Measurements from ENCODE around the gene NPEPL1. TPM values are rescaled to one million over a fixed set of nuclear protein-coding genes. Genes with fewer than 3 reads are reported as not detected.

The NPEPL1 gene
- total and polyA plus RNA-seq, 10 of the 15 experiments (the other 5 are each of a cell fraction or from before 2014, with no cell fraction given), result 0.08 to 21.3 (median 10.2) TPM

DNA sequence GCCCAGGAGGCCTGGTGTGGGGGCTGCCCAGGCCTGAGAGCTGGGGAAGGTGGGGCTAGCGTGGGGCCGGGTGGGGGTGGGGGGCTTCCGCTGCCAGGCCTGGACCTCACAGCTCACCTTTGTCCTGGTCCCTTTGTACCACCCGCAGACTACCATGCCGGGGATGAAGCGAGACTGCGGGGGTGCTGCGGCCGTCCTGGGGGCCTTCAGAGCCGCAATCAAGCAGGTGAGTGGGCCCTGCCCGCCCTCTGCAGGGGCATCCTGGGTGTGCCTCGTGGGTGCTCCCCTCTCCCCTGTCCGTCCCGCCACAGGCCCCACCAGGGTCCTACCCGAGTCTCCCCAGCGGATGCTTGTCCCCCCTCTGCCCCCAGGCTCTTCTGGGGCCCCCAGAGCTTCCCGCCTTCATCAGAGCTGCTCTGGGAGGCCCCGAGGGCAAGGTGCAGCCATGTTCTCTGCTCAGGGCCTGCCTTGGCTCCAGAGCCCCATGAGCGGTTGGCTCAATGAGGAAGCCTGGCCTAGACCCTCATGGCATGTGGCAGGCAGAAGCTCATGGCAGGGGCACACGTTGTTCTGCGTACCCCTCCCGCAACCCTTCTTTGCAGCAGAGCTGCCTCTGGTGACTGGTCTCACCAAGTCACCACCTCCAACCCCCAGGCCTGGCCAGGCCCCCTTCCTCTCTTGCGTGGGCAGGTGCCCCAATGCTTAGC, 14.5 kb downstream of the NPEPL1 start (continued):
- TF ChIP-seq, protein P1, sequence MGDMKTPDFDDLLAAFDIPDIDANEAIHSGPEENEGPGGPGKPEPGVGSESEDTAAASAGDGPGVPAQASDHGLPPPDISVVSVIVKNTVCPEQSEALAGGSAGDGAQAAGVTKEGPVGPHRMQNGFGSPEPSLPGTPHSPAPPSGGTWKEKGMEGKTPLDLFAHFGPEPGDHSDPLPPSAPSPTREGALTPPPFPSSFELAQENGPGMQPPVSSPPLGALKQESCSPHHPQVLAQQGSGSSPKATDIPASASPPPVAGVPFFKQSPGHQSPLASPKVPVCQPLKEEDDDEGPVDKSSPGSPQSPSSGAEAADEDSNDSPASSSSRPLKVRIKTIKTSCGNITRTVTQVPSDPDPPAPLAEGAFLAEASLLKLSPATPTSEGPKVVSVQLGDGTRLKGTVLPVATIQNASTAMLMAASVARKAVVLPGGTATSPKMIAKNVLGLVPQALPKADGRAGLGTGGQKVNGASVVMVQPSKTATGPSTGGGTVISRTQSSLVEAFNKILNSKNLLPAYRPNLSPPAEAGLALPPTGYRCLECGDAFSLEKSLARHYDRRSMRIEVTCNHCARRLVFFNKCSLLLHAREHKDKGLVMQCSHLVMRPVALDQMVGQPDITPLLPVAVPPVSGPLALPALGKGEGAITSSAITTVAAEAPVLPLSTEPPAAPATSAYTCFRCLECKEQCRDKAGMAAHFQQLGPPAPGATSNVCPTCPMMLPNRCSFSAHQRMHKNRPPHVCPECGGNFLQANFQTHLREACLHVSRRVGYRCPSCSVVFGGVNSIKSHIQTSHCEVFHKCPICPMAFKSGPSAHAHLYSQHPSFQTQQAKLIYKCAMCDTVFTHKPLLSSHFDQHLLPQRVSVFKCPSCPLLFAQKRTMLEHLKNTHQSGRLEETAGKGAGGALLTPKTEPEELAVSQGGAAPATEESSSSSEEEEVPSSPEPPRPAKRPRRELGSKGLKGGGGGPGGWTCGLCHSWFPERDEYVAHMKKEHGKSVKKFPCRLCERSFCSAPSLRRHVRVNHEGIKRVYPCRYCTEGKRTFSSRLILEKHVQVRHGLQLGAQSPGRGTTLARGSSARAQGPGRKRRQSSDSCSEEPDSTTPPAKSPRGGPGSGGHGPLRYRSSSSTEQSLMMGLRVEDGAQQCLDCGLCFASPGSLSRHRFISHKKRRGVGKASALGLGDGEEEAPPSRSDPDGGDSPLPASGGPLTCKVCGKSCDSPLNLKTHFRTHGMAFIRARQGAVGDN (IDR thresholded peaks at IDR 0.05), result no peak
- TF ChIP-seq SMAD1 (IDR thresholded peaks at IDR 0.05; ENCODE audit: low read depth, partially characterized antibody) (no peak), RELA (IDR thresholded peaks at IDR 0.05; ENCODE audit: borderline replicate concordance, partially characterized antibody) (no peak)

DNA sequence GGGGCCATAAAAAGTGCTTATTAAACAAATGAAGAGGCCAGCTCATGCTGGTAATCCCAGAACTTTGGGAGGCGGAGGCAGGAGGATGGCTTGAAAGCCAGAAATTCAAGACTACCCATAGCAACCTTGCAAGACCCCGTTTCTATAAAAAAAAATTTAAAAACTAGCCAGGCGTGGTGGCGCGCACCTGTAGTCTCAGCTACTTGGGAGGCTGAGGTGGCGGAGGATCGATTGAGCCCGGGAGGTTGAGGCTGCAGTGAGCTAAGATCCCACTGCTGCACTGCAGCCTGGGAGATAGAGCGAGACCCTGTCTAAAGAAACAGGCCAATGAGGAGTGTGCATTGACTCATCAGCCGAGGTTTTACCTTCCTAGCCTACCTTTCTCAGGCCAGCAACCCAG, 15.2 kb downstream of the NPEPL1 start:
- ATAC-seq, result no peak
- no TSS peak for BruUV-seq (replicated peaks)

More for the DNA sequence above, 15.2 kb downstream of the NPEPL1 start:
- ChIA-PET SMC1A (ENCODE audit: uncharacterized antibody, unreplicated experiment) (no interaction called here), CTCF (no interaction called here), RAD21 (ENCODE audit: unreplicated experiment) (no interaction called here), POLR2A (no interaction called here)
- H3K27me3 ChIP-seq (replicated peaks in 1 of 2; ENCODE audit: control insufficient read depth in 2 of 2, insufficient read depth in 2 of 2, low read length in 1 of 2), result no peaks in the 10 kb centered on the region
- H3K4me1 ChIP-seq (ENCODE audit: control insufficient read depth, insufficient read depth, low read length), result no peaks in the 10 kb centered on the region
- no peak overlapping the region for H2AFZ ChIP-seq (ENCODE audit: control insufficient read depth, low read depth, low read length)
- intact Hi-C loops (cut with micrococcal nuclease; ENCODE audit: unreplicated experiment), result no loop called here
- no peaks in the 10 kb centered on the region for H3K79me2 ChIP-seq (ENCODE audit: control insufficient read depth, insufficient read depth, low read length)
- H3K36me3 ChIP-seq (ENCODE audit: control insufficient read depth in 2 of 2, insufficient read depth in 2 of 2, low read length in 1 of 2), result peaks cover 0 to 3% of the 10 kb centered on the region in 2 experiments; a peak in 2 of 4 replicates
- H3K9me3 ChIP-seq (replicated peaks; ENCODE audit: control insufficient read depth, insufficient read depth, low read length), result no peaks in the 10 kb centered on the region
- H3K4me2 ChIP-seq (ENCODE audit: control insufficient read depth, insufficient read depth), result no peak overlapping the region
- no peak for TF ChIP-seq POU2F2 (IDR thresholded peaks at IDR 0.05; ENCODE audit: borderline replicate concordance, low read depth, low read length)
- TF ChIP-seq, protein P2, sequence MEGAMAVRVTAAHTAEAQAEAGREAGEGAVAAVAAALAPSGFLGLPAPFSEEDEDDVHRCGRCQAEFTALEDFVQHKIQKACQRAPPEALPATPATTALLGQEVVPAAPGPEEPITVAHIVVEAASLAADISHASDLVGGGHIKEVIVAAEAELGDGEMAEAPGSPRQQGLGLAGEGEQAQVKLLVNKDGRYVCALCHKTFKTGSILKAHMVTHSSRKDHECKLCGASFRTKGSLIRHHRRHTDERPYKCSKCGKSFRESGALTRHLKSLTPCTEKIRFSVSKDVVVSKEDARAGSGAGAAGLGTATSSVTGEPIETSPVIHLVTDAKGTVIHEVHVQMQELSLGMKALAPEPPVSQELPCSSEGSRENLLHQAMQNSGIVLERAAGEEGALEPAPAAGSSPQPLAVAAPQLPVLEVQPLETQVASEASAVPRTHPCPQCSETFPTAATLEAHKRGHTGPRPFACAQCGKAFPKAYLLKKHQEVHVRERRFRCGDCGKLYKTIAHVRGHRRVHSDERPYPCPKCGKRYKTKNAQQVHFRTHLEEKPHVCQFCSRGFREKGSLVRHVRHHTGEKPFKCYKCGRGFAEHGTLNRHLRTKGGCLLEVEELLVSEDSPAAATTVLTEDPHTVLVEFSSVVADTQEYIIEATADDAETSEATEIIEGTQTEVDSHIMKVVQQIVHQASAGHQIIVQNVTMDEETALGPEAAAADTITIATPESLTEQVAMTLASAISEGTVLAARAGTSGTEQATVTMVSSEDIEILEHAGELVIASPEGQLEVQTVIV (IDR thresholded peaks at IDR 0.05; ENCODE audit: borderline replicate concordance, partially characterized antibody), result no peak
- no peak for TF ChIP-seq ZNF217 (IDR thresholded peaks at IDR 0.05)
- in situ Hi-C loops (cut with MboI), result no loop called here
- no peak overlapping the region for H3K27ac ChIP-seq (ENCODE audit: control insufficient read depth, insufficient read depth)
- no peak for DNase-seq (ENCODE audit: low read depth, low spot score)
- H4K20me1 ChIP-seq (ENCODE audit: control insufficient read depth, insufficient read depth), result no peaks in the 10 kb centered on the region
- no peak overlapping the region for H3K4me3 ChIP-seq
- FAIRE-seq, result no peak
- H3K9ac ChIP-seq (ENCODE audit: control insufficient read depth, insufficient read depth, low read length), result no peak overlapping the region
- 88% methylated on average over 10 of the region's 10 CpGs for WGBS (ENCODE audit: insufficient coverage, insufficient replicate concordance, low lambda C conversion rate, missing lambda C conversion rate)

All from GM12878 (cell line).